WERI-Rb-1 (cell line): Measurements from ENCODE around the gene PORCN.

ENCODE experiments used
- DNase-seq: peaks from one replicate; pipeline ENCODE4 v3.0.0-alpha.2; 2020
- H3K27ac ChIP-seq: fragments of 250-450 bp; sonication (Bioruptor Pico); 2 replicates; pipeline ENCODE4 v1.5.1; 2020; ENCODE audit warnings: mild to moderate bottlenecking, moderate library complexity
- H3K27me3 ChIP-seq: fragments of 250-450 bp; sonication (Bioruptor Pico); 2 replicates; pipeline ENCODE4 v1.5.1; 2021; ENCODE audit warnings: mild to moderate bottlenecking, low read depth, moderate library complexity; ENCODE audit not compliant: insufficient read depth, severe bottlenecking
- H3K36me3 ChIP-seq: fragments of 250-450 bp; sonication (Bioruptor Pico); 2 replicates; pipeline ENCODE4 v1.5.1; 2020; ENCODE audit warnings: mild to moderate bottlenecking, moderate library complexity
- H3K4me3 ChIP-seq: 2 replicates; pipeline ENCODE4 v1.5.1; 2011; ENCODE audit warnings: low read depth, mild to moderate bottlenecking, control low read depth, low read length
- H3K9me3 ChIP-seq: fragments of 250-450 bp; sonication (Bioruptor Pico); 2 replicates; pipeline ENCODE4 v1.5.1; 2021; ENCODE audit warnings: mild to moderate bottlenecking, moderate library complexity; ENCODE audit not compliant: severe bottlenecking
- CTCF ChIP-seq: IDR thresholded peaks from 2 replicates; pipeline ENCODE4 v1.5.1; 2011; ENCODE audit warnings: low read depth, mild to moderate bottlenecking, control low read depth, inconsistent platforms, low read length

Gene PORCN

GRCh38 chrX:48513670-48514069 lies 4.9 kb downstream of the PORCN start:
- Histone ChIP-seq H3K36me3 (no peaks in the 10 kb centered on the region; the same call in 1 of the 2 replicates), H3K27ac (no peak overlapping the region), H3K4me3 (no peak overlapping the region), H3K9me3 (no peaks in the 10 kb centered on the region), H3K27me3 (peaks cover 16% of the 10 kb centered on the region)
- DNase-seq: no peak
- no peak for TF ChIP-seq CTCF

DNA sequence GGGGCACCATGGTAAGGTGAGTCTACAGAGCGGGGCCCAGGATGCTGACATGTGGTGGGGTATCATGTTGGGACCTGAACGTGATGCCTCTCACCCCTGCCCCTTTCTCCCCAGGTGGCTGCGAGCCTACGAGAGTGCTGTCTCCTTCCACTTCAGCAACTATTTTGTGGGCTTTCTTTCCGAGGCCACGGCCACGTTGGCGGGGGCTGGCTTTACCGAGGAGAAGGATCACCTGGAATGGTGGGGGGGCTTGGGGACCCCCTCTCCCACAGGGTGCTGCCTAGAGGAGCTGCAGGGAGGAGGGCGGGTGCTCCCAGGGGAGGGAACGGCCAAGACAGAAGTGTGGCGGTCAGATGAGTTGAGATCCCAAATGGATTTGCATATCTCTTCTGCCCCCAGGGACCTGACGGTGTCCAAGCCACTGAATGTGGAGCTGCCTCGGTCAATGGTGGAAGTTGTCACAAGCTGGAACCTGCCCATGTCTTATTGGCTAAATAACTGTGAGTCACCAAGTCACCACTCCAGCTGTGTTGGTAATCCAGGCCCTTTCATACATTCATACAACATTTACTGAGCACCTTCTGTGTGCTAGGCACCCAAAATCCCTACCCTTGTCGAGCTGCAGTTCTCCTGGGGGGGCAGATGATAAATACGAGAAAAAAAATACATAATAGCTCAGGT lies 5.5 kb downstream of the PORCN start:
- Histone ChIP-seq H3K4me3 (no peak overlapping the region), H3K9me3 (no peaks in the 10 kb centered on the region), H3K27ac (no peak overlapping the region), H3K27me3 (peaks cover 16% of the 10 kb centered on the region), H3K36me3 (no peaks in the 10 kb centered on the region; the same call in 1 of the 2 replicates)
- no peak for DNase-seq
- no peak for TF ChIP-seq CTCF

DNA sequence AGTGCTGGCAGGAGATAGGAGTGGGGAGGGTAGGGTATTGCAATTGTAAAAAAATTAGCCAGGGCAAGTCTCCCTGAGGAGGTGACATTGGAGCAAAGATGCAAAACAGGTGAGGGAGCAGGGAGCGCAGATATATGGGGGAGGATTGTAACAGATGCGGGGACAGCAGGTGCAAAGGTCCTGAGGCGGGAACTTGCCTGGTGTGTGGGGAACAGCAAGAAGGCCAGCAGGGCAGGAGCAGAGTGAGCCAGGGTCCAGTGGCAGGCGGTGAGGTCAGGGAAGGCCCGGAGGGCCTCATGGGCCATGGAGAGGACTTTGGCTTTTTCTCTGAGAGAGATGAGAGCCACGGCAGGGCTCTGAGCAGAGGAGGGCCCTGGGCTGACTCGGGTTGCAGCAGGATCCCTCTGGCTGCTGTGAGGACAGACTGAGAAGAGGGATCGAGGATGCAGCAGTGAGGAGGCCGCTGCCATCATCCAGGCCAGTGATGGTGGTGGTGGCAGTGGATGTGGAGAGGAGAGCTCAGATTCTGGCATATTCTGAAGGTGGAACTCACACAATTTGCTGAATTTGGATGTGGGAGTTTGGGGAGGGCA lies 6.2 kb downstream of the PORCN start:
- Histone ChIP-seq H3K4me3 (no peak overlapping the region), H3K36me3 (no peaks in the 10 kb centered on the region; the same call in 1 of the 2 replicates), H3K27ac (no peak overlapping the region), H3K27me3 (peaks cover 12% of the 10 kb centered on the region), H3K9me3 (no peaks in the 10 kb centered on the region)
- DNase-seq: no peak
- no peak for TF ChIP-seq CTCF

DNA sequence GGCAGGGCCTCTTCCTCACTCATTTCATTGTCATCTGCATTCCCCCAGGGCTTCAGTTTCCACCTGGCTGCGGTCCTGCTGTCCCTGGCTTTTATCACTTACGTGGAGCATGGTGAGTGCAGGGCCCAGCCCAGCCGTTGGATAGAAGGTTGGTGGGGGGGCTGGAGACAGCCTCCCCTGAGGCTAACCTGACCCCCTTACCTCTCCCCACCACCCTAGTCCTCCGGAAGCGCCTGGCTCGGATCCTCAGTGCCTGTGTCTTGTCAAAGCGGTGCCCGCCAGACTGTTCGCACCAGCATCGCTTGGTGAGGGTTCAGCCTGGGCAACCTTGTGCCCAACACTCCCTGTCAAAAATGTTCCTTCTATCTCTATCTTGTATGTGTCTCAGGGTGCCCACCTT lies 7.0 kb downstream of the PORCN start:
- TF ChIP-seq CTCF: no peak
- H3K27me3 ChIP-seq: peaks cover 11% of the 10 kb centered on the region
- H3K4me3 ChIP-seq: no peak overlapping the region
- H3K9me3 ChIP-seq: no peaks in the 10 kb centered on the region
- no peak for DNase-seq
- H3K27ac ChIP-seq: no peak overlapping the region
- H3K36me3 ChIP-seq: no peaks in the 10 kb centered on the region; the same call in 1 of the 2 replicates

DNA sequence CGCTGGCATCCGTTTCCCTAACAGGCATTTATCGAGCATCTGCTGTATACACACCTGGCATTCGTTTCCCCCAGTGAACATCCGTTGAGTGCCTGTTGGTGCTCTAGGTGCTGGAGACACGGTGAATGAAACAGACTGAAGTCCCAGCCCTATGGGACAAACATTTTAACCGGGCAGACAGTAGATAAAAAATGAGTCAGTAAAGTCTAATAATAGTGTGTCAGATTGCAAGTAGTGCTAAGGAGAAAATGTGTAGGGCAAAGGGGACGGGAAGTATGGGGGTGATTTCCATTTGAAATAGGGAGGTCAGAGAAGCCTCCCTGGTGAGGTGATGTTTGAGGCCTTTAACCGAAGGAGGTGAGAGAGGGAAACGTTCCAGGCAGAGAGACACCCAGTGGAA lies 7.5 kb downstream of the PORCN start:
- Histone ChIP-seq H3K27me3 (peaks cover 11% of the 10 kb centered on the region), H3K36me3 (no peaks in the 10 kb centered on the region; the same call in 1 of the 2 replicates), H3K9me3 (no peaks in the 10 kb centered on the region), H3K27ac (no peak overlapping the region), H3K4me3 (no peak overlapping the region)
- no peak for TF ChIP-seq CTCF
- DNase-seq: no peak
